NCI-H1105 treated with DMSO at 0.1 percent for 48 hours (cell line): ENCODE measurements around the gene ETV7.
A peak's percentile ranks its signal among the peaks of the same experiment; 100 is the strongest.

Source experiments
- DNase-seq: peaks from one replicate; lab custom pipeline; 2025; lab: John Stamatoyannopoulos, UW

Gene ETV7

DNA sequence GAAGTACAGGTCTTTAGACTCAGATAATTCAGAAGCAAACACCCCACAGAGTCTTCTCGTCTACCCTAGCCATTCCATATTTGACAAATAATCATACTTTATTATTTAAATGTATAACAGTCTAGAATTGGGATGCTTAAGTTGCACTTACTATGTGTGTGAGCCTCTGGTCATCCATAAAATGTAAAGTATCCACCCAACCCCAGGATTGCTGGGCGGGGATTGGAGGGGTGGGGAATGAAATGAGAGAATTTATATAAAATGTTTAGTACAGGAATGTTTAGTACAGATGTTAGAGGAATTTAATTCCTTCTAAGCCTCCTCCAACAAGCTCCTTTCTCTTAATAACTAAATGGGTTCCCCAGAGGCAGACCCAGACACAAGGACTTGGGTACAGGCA, 67.6 kb downstream of the ETV7 start:
- no peak for DNase-seq

- peak; percentile 94 for DNase-seq
Observed at GRCh38 chr6:36319436-36319762, 68.1 kb downstream of the ETV7 start.

DNA sequence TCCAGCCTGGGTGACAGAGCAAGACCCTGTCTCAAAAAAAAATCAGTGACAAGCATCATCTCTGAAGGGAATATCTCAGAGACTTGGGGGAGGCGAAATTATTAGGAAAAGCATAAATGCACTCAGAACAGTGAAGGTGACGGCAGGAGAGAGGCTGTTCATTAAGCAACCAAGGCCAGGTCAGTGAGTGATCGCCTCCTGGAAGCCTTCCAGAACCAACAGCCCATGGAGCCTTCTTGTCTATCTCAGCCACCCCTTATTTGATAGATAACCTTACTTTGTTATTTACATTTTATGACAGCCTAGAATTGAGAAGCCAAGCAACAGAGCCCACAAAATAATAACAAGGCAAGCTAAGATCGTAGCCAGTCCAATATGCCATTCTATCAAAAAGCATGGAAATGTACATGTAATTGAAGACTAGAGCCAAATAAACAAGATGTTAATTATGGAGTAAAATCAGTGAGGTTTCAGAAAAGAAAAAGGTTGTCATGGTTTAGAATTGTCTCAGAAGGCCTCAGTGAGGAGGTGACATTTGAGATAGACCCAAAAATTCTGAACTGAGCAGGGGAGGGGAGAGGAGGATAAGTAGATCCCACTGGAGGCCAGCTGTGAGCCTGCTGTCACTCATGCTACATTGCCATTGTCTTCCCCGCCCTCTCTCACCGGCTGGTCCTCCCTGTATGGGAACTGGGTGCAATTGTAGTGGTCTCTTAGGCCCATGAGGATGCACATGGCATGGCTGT, 68.6 kb downstream of the ETV7 start:
- peak; percentile 40 for DNase-seq

GRCh38 chr6:36317623-36318022, 69.8 kb downstream of the ETV7 start:
- DNase-seq, result no peak
